NCI-H187 (cell line): ENCODE results near the gene PRKCE.

ENCODE experiments used
- DNase-seq, 2 experiments: peaks; one replicate each; lab custom pipeline; 2025; lab: John Stamatoyannopoulos, UW

The PRKCE gene

GRCh38 chr2:45808294-45808800 is 156.9 kb downstream of the PRKCE start:
- no peak for DNase-seq

GRCh38 chr2:45809205-45809604 is 157.7 kb downstream of the PRKCE start:
- DNase-seq: no peak

- DNase-seq: peak; percentile 42 to 74
Measured at GRCh38 chr2:45812011-45812500, 160.6 kb downstream of the PRKCE start.

DNA sequence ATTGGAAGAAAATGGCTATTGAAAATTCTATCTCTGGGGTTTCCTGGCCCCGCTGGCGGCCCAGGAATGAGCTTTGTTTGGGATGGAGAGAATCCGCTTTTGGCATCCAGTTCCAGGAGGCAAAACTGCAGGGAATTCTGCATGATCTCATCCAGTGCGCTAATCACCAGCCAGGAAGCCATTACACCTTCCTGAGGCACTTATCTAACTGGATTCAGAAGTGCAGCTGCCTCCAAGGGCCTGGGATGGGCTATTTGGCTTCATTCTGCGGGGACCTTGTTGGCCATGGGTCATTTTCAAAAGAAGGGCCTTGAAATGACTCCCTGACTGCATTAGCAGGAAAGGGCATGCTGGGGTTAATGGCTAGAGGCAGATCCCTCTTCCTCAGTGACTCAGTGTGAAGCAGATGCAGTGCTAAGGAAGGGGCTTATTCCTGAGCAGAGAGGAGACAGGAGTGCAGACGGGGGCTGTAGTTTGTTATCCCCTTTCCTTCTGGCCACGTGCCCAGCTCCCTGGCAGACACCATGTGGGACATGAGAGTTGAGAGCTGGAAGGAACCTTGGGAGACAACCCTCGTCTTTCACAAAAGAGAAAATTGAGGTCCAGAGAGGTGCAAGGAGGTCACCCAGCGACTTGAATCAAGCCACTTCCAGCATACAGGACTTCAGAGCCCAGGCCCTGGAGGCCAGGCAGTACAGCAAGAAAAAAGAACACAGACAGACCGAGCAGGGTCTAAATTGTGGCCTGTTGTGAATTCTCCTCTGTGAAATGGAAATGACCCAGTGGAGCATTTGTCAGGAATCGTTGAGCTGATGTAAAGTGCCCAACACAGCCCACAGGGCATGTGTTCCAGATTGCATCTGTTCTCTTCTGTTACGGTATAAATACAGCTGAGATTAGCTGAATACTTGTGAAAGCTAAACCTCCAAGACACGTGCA is 161.8 kb downstream of the PRKCE start:
- peak; percentile 76 to 78 for DNase-seq

DNA sequence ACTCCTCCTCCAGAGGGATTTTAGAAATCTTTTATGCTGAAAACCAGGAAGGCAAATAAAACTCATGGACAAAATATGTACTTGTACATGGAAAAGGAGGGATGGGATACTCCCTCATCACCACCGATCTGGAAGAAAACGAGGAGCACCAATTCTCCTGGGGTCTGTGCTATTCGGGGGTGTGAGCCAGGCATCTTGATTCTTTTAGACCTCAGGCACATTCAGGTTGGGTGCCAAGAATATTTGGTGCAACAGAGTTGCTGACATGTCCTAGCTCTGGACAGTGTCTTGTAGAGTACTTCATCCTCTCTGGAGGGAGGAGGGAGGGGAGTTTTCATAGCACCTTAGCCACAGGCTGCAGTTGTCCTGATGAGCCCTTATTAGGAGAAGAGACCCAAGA is 163.0 kb downstream of the PRKCE start:
- no peak for DNase-seq

DNA sequence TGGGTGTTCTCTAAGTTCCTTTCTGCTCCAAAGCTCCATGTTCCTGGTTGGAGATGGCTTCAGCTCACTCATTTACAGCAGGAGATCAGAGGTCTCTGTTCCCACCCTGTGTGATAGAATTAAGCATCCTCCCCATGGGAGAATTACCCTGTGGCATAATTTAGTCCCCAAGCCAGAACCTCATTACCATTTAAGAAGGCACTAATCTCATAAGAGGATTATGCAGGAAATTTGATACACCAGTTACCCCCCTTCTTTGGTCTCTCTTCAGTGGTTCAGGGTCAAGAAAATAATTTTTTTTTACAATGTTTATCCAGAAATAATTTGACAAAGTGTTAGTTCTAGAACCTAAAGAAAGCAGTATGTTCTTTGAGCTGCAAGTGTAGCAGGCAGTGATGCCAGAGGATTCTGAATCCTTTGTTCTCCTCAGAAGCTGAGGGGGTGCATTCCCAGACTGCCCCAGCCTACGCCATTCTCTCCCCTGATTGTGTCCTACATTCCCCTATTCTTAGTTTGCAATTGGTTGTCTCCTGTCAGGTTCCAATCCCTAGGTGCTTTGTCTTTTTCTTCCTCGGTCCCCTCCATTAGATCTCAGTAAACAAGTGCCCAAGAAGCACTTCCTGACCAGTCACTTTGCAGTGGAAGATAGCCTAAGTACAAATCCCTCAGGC is 163.6 kb downstream of the PRKCE start:
- DNase-seq: peak in 1 of 2 experiments; percentile 20

DNA sequence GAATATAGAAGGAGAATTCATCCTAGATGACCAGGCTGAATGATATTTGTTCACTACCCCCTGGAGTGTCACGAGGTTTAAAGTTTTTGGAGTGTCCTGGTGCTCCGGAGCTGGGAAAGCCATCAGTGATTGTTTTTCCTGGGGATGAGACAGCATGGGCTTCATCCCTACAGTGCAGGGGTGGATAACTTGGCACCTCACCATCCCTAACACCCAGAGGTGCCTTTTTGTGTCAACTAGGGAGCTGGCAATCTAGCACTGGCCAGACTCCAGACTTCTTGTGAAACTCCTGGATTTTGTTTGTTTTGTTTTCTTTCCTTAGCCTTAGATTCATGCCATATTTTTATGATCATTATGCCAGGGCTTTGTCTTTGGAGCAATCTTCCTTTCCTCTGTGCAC is 164.8 kb downstream of the PRKCE start:
- no peak for DNase-seq

DNA sequence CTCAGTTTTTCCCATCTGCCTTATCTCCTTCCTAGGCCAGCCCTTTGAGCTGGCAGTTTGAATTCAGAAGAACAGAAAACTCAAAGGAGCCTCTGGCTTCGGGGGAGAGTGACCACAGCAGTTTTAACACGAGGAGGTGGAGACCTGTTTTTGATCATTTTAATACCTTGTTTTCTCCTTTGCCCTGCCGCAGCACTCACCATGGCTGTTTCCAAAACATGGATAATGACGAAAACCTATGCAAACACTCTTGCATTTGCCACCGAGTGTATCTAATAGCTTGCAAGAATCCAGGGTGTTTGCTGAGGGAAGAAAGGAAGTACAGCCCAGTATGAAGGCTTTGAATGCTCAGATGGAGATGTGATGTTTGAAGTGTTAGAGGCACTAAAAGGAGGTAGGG is 167.1 kb downstream of the PRKCE start:
- DNase-seq: peak; percentile 65 to 66

DNA sequence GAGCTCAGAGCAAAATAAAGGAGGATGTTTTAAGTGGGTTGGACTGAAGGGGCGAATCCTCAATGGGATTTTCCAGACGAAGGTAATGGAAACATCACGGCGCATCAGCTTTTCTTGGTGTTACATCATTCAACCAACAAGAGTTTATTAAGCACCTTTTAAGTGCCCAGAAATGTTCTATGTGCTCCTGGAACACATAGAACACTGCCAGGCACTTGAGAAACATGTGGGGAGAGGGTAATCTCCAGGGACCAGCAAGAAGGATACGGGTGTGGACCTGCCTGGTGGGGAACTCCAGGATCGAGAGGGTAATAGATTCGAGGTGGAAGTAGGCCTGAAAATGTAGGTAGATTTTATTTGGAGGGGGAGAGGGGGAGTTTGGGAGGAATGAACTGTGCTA is 168.6 kb downstream of the PRKCE start:
- no peak for DNase-seq

- DNase-seq: no peak
Measured at GRCh38 chr2:45821558-45822271, 170.2 kb downstream of the PRKCE start.

DNA sequence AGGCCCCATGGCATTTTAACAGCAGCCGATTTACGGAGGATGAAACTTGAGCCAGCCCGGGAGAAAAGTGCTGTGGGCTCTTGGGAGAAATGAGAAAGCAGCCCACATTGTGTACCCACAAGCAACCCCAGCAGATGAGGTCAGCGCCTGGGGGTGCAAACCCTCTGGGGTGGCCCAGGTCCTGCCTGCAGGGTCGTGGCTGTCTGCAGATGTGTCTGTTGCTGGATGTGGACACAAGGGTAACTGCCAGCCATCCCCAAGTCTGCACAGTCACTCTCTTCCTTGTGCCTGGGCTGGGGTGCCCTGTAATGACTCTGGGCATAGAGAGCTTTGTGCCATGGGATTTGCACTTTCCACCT is 170.8 kb downstream of the PRKCE start:
- DNase-seq: no peak

GRCh38 chr2:45823723-45824206 is 172.3 kb downstream of the PRKCE start:
- DNase-seq: no peak

DNA sequence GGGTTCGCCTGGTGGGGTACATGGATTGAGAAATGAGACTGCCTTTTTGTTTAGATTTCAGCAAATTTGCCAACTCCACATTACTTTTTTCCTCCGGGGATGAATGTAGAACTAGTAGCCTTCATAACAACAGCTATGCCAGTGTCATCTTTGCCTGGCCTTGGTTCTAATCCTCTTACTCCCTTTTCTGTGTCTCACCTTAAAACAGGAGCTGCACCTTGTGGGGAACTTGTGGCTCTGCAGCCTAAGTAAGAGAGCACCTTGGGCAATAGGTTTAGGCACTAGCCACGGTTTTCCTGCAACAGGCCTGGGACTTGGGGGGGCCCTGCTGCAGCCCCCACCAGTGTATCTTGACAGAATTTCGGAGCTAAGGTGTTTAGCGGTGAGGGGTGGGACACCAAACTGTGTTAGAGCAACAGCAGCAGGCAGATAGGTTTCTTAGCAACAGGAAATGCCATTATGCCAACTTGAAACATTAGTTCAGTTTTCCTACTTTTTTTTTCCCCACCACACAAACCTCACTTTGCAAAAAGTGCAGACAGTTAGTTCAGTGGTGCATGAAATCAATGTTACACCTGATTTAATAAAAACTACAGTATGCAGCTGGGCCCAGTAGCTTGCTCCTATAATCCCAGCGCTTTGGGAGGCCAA is 173.7 kb downstream of the PRKCE start:
- DNase-seq: no peak

DNA sequence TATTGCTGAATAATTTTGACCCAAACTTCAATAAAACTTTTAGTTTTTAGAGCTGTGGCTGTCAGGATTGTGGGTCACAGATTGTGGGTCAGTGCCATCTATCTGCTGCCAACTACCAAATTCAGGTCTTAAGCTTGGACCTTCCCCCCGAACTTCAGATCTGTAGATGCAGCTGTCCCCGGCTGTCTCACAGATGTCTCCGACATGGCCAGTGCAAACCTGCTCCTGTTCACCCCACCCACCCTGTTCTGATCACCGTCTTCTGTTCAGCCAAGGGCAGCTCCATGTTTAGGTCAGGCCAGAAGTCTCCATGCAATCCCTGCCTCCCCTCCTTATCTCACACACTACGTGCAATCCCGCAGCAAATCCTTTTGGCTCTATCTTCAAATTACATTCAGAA is 175.0 kb downstream of the PRKCE start:
- DNase-seq: no peak

DNA sequence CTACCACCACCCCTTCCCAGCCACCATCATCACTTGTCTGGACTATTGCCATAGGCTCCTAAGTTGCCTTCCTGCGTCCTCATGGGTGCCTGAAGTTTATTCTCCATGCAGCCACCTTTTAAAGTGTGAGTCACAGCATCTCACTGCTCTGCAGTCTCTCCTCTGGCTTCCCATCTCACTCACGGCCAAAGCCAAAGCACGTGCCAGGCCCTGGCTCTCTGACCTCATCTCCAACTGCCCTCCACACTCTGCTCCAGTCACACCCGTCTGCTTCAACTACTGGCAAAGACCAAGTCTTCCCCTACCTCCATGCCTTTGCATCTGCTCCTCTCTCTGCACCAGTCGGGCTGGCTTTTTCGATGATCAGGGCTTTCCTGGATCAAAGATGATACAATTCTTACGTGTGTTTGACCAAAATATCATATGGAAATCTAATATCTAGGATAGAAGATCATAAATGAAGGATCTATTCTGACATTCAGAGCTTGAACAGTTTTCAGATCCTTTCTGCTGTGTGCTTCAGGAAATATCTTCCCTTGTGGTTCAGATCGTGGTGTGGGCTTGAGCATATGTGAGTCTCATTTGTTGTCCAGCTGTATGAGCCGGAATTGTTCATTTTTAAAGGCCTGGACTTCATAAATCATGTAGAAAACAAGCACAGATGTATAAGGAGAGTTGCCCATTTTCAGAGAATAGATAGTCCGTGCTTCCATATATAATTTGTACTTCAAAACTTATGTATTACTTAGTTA is 175.6 kb downstream of the PRKCE start:
- no peak for DNase-seq

GRCh38 chr2:45830322-45830721 is 178.8 kb downstream of the PRKCE start:
- DNase-seq: no peak

DNA sequence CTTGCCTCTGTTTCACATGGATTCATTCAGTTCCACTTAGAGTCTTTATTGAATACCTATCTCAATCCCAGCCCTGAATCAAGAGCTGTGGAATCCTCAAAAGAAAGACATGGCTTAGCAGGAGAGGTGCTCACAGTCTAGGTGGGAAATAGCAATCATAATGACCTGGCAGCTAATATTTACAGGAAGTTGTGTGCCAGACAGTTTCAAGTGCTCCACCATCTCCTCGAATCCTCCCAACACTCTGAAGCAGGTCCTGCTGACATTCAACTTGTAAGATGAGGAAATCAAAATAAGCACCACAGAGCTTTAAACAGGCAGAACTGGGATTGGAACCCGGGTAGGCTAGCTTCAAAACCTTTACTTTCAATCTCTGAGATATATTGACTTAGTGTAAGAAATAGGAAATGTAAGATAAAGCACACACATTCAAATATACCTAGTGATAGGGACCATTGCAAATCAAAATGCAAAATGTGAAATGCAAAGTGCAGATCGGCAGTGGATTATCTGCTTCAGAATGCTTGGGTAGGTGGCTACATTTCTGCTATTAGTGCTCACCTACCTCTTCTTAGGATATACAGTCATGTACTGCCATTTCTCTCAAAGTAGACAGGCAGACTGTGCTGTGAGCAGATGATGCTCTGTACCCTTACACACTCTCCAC is 182.0 kb downstream of the PRKCE start:
- DNase-seq: no peak

GRCh38 chr2:45833968-45834344 is 182.5 kb downstream of the PRKCE start:
- DNase-seq: no peak

DNA sequence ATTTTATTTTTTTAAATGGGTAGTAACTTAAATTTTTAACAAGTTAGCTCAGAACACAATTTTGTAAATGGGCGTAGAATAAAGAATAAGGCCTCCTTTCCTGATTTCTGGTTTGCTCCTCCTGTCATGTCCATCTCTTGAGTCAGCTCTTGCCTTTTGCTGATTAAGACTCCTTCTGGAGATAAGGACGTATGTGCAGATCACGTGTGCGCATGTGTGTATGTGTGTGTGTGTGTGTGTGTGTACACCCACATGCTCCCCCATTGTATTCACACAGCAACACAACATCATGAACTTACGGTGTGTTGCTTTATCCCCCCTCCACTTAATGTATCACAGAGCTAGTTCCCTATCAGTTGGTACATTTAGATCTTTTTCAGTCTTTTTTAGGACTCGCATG is 182.9 kb downstream of the PRKCE start:
- DNase-seq: no peak

GRCh38 chr2:45834858-45835257 is 183.4 kb downstream of the PRKCE start:
- DNase-seq: no peak
